Endothelial cell of umbilical vein (primary cell): ENCODE data around the gene MACROD2. TPM values are rescaled to one million over a fixed set of nuclear protein-coding genes. Genes with fewer than 3 reads are reported as not detected.
A peak's percentile ranks its signal among the peaks of the same experiment; 100 is the strongest.

Experiments
- BruUV-seq: library from RNA; stranded (reverse); fragments of 400-500 nt; replicated peaks from 2 replicates; lab custom pipeline; 2021; lab: Mats Ljungman, UMichigan
- CTCF ChIA-PET: fragments of 300-600, 350-600 bp; sonication (Branson Sonifier 250); formaldehyde crosslinking; loops from one replicate; lab custom pipeline; 2021; ENCODE audit warnings: antibody characterized with exemption, inconsistent platforms; lab: Charles Lee
- POLR2A ChIA-PET: fragments of 300-600, 350-600 bp; sonication (Branson Sonifier 250); formaldehyde crosslinking; loops from one replicate; lab custom pipeline; 2021; ENCODE audit warnings: antibody characterized with exemption, inconsistent platforms; lab: Charles Lee
- DNase-seq: peaks from one replicate; pipeline ENCODE4 v3.0.0-alpha.2; 2011; ENCODE audit warnings: low read depth, low spot score
- FAIRE-seq: peaks from 2 replicates; lab custom pipeline; 2011; peaks lifted over from hg19 to GRCh38; lab: Jason Lieb, UNC
- H2AFZ ChIP-seq: 2 replicates; pipeline ENCODE4 v1.6.0; 2012; ENCODE audit warnings: low read depth, low read length, control low read depth, inconsistent platforms
- H3K27ac ChIP-seq: 2 replicates; pipeline ENCODE4 v1.5.1; 2011; ENCODE audit warnings: low read depth, mild to moderate bottlenecking, control low read depth, low read length, moderate library complexity; ENCODE audit not compliant: insufficient read depth
- H3K27me3 ChIP-seq, 2 experiments: 2 replicates each; pipeline versions ENCODE4 v1.6.0 to v1.6.1; 2011; ENCODE audit warnings: low read length in 2 of 2, mixed read lengths in 1 of 2; ENCODE audit not compliant: control insufficient read depth in 2 of 2, insufficient read depth in 2 of 2
- H3K36me3 ChIP-seq, 2 experiments: 2 replicates in 1 of 2; 3 replicates in 1 of 2; pipeline ENCODE4 v1.5.1; 2011; ENCODE audit warnings: low read length in 2 of 2, mild to moderate bottlenecking in 1 of 2, moderate library complexity in 1 of 2; ENCODE audit not compliant: control insufficient read depth in 2 of 2, insufficient read depth in 2 of 2; ENCODE audit errors: extremely low read depth in 1 of 2
- H3K4me1 ChIP-seq: 3 replicates; pipeline ENCODE4 v1.5.1; 2011; ENCODE audit warnings: mild to moderate bottlenecking, low read length; ENCODE audit not compliant: control insufficient read depth, insufficient read depth; ENCODE audit errors: extremely low read depth
- H3K4me2 ChIP-seq: 2 replicates; pipeline ENCODE4 v1.6.1; 2011; ENCODE audit warnings: low read length, control low read depth, mixed read lengths; ENCODE audit not compliant: insufficient read depth
- H3K4me3 ChIP-seq, 3 experiments: fragments of 200-600 bp in 1 of 3; sonication (generic), shearing (Covaris generic) in 1 of 3; replicated peaks in 1 of 3; 2 replicates each; pipeline ENCODE4 v1.5.1; 2011 to 2016; ENCODE audit warnings: control low read depth in 3 of 3, low read length in 3 of 3, mild to moderate bottlenecking in 2 of 3, inconsistent platforms in 1 of 3, low read depth in 1 of 3, moderate library complexity in 1 of 3; ENCODE audit not compliant: insufficient read depth in 1 of 3
- H3K79me2 ChIP-seq: 2 replicates; pipeline ENCODE4 v1.6.0; 2012; ENCODE audit warnings: low read length, inconsistent platforms; ENCODE audit not compliant: control insufficient read depth, insufficient read depth
- H3K9ac ChIP-seq: replicated peaks from 2 replicates; pipeline ENCODE3; 2011; ENCODE audit warnings: low read length, control low read depth; ENCODE audit not compliant: insufficient read depth; ENCODE audit errors: extremely low read depth
- H3K9me1 ChIP-seq: replicated peaks from 3 replicates; pipeline ENCODE4 v1.6.0; 2011; ENCODE audit warnings: mild to moderate bottlenecking, low read length; ENCODE audit not compliant: control insufficient read depth, insufficient read depth; ENCODE audit errors: extremely low read depth
- H3K9me3 ChIP-seq: replicated peaks from 2 replicates; pipeline ENCODE4 v1.5.1; 2012; ENCODE audit warnings: low read length, inconsistent platforms; ENCODE audit not compliant: control insufficient read depth, insufficient read depth
- H4K20me1 ChIP-seq: replicated peaks from 2 replicates; pipeline ENCODE3; 2011; ENCODE audit warnings: mild to moderate bottlenecking, low read length; ENCODE audit not compliant: control insufficient read depth, insufficient read depth; ENCODE audit errors: extremely low read depth
- CTCF ChIP-seq, 2 donors: IDR thresholded peaks; 1 replicate in 1 of 2; 2 replicates in 1 of 2; pipeline ENCODE4 v1.5.1; 2011; ENCODE audit warnings: low read length in 2 of 2, mild to moderate bottlenecking in 2 of 2, moderate library complexity in 2 of 2, control low read depth in 1 of 2, inconsistent platforms in 1 of 2, low read depth in 1 of 2; ENCODE audit not compliant: insufficient read depth in 1 of 2; ENCODE audit errors: extremely low read depth in 1 of 2
- FOS ChIP-seq: IDR thresholded peaks from 2 replicates; pipeline ENCODE4 v1.6.1; 2011; ENCODE audit warnings: mild to moderate bottlenecking, low read length, moderate library complexity, borderline replicate concordance; ENCODE audit not compliant: insufficient read depth
- dilution Hi-C: fragments of 300-500 bp; cut with MboI; formaldehyde crosslinking; loops from one replicate; pipeline ENCODE4 v1.15.0; 2019; ENCODE audit warnings: low sequenced_read_pairs; ENCODE audit not compliant: extremely low pct_ligation_motif_present
- intact Hi-C: fragments of 100-400 bp; cut with micrococcal nuclease; formaldehyde crosslinking; loops from one replicate; pipeline ENCODE4 v1.10.0; 2022
- polyA plus RNA-seq, 4 experiments: library from polyadenylated mRNA; depleted of rRNA in 3 of 4; stranded (reverse) in 3 of 4; unstranded in 1 of 4; fragments of >200 nt; gene quantifications; 2 replicates each; pipeline versions ENCODE4 v1.2.1 to v1.2.3, GENCODE V29; 2011 to 2012; ENCODE audit warnings: missing spikeins in 1 of 4
- total RNA-seq: library from RNA; stranded (reverse); gene quantifications from 2 replicates; pipeline ENCODE4 v1.2.3, GENCODE V29; 2021

MACROD2 gene
- total and polyA plus RNA-seq, 2 donors (not counting 3 experiments of a cell fraction or from before 2014, with no cell fraction given), result 0.11 to 0.73 TPM

- peak overlapping the region; percentile 72 for H3K4me2 ChIP-seq
Observed at GRCh38 chr20:14951105-14951504, 955.8 kb downstream of the MACROD2 start.

More at GRCh38 chr20:14951105-14951504, 955.8 kb downstream of the MACROD2 start:
- POLR2A ChIA-PET, result interaction anchor here (1.2 to 1.4 kb wide), 3 partner anchors 13 to 34 kb away, joined by 3 to 13 read pairs (median 4); no protein-coding TSS in a partner anchor
- no peaks in the 10 kb centered on the region for H3K9me1 ChIP-seq
- H2AFZ ChIP-seq, result peak overlapping the region; percentile 8
- peaks cover 21% of the 10 kb centered on the region for H3K4me1 ChIP-seq
- H3K9ac ChIP-seq, result no peak overlapping the region
- no peaks in the 10 kb centered on the region for H3K36me3 ChIP-seq
- H3K79me2 ChIP-seq, result no peaks in the 10 kb centered on the region
- no peaks in the 10 kb centered on the region for H4K20me1 ChIP-seq
- H3K9me3 ChIP-seq, result no peaks in the 10 kb centered on the region
- peak overlapping the region; percentile 84 for H3K27ac ChIP-seq
- DNase-seq (no peak), FAIRE-seq (no peak)
- intact Hi-C loops (loop anchor here (1.0 to 2.0 kb wide), 2 partner anchors 26 to 34 kb away; no protein-coding TSS in a partner anchor), dilution Hi-C loops (no loop called here)
- peak; percentile 13 for TF ChIP-seq FOS
- TF ChIP-seq CTCF (IDR thresholded peaks at IDR 0.05; ENCODE audit: extremely low read depth in 1 of 2, insufficient read depth in 1 of 2, low read depth in 1 of 2, low read length in 2 of 2), result no peak
- H3K4me3 ChIP-seq, result no peak overlapping the region
- CTCF ChIA-PET, result interaction anchor here (0.9 to 1.9 kb wide), 7 partner anchors 12 to 614 kb away, joined by 3 to 17 read pairs (median 4); partner anchors contain the start of gene FLRT3
- BruUV-seq, result no TSS peak
- no peaks in the 10 kb centered on the region for H3K27me3 ChIP-seq
